Left lung (tissue), 10 donors: Measurements from ENCODE around the gene PODXL. TPM values are rescaled to one million over a fixed set of nuclear protein-coding genes. Genes with fewer than 3 reads are reported as not detected.

Experiments used
- ATAC-seq: fragments of 200-7000 bp; cut with Tn5 transposase; one replicate; pipeline ENCODE4 v1.9.1; 2020; ENCODE audit warnings: moderate library complexity
- DNase-seq, 4 donors: peaks; one replicate each; pipeline ENCODE4 v3.0.0-alpha.2; 2013 to 2020
- H3K27ac ChIP-seq, 2 donors: fragments of 200-600 bp; sonication (generic) in 1 of 2; one replicate each; pipeline versions ENCODE4 v1.5.0 to v1.8.0; 2020 to 2021
- H3K27me3 ChIP-seq, 2 donors: fragments of 200-600 bp; sonication (generic) in 1 of 2; one replicate each; pipeline versions ENCODE4 v1.5.0 to v1.8.0; 2020 to 2021
- H3K36me3 ChIP-seq, 2 donors: fragments of 200-600 bp; sonication (generic) in 1 of 2; one replicate each; pipeline versions ENCODE4 v1.5.0 to v1.8.0; 2020 to 2021
- H3K4me1 ChIP-seq, 2 donors: fragments of 200-600 bp; one replicate each; pipeline ENCODE4 v1.8.0; 2021
- H3K4me3 ChIP-seq, 2 donors: fragments of 200-600 bp; sonication (generic) in 1 of 2; one replicate each; pipeline versions ENCODE4 v1.5.0 to v1.8.0; 2020 to 2021; ENCODE audit warnings: mild to moderate bottlenecking in 1 of 2
- H3K9me3 ChIP-seq, 2 donors: fragments of 200-600 bp; sonication (generic) in 1 of 2; one replicate each; pipeline versions ENCODE4 v1.5.0 to v1.8.0; 2020 to 2021
- intact Hi-C, 2 donors: fragments of 100-400 bp; cut with DNase I; formaldehyde crosslinking; loops; one replicate each; pipeline versions ENCODE4 v1.11.2 to v1.14.2; 2022
- polyA plus RNA-seq, 6 donors: library from polyadenylated mRNA; unstranded; fragments of 120-200 nt; gene quantifications; one replicate each; pipeline ENCODE4 v1.2.1, GENCODE V29; 2013; ENCODE audit not compliant: insufficient read length in 6 of 6
- total RNA-seq, 2 donors: library from RNA; stranded (reverse); fragmentation: NEBNext Ultra II Directional; extraction: Animal tissue kit (Norgen Biotek cat#: 25700); gene quantifications; one replicate each; pipeline ENCODE4 v1.2.1, GENCODE V29; 2021
- TF ChIP-seq, protein P1 (sequence below), 2 donors: fragments of 200-600 bp; sonication (generic) in 1 of 2; IDR thresholded peaks; one replicate each; pipeline versions ENCODE4 v1.5.0 to v1.8.0; 2021; ENCODE audit warnings: antibody characterized with exemption in 2 of 2
- donor health status: DM: no; HTN: yes; CAD: no.
- donor health status: DM: no; HTN: no; CAD: no.

The PODXL gene
- total and polyA plus RNA-seq, 8 donors, result 52.3 to 124 (median 63.0) TPM

DNA sequence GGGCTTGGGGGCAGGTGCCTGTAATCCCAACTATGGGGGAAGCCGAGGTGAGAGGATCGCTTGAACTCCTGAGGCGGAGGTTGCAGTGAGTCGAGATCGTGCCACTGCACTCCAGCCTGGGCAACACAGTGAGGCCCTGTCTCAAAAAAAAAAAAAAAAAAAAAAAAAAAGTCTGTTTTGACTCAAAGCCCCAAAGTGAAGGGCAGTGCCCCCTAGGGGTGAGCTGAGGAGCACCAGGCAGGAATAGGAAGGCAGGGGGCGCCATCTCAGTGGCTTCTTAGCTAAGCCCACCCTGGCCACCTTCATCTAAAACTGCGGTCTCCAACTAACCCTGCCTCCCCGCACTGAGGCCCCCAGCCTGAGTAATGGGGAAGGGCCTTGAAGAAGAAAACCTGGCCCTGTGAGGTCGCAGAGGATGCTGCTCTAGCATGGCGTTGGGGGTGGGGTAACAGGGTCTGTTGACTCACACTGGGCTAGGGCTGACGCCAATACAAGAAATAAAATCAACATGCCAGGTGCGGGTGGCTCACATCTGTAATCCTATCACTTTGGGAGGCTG lies 9.8 kb downstream of the PODXL start:
- no peaks in the 10 kb centered on the region for H3K27me3 ChIP-seq
- no peak for ATAC-seq
- intact Hi-C loops, result no loop called here
- DNase-seq, result no peak
- H3K4me3 ChIP-seq, result no peak overlapping the region
- TF ChIP-seq, protein P1, sequence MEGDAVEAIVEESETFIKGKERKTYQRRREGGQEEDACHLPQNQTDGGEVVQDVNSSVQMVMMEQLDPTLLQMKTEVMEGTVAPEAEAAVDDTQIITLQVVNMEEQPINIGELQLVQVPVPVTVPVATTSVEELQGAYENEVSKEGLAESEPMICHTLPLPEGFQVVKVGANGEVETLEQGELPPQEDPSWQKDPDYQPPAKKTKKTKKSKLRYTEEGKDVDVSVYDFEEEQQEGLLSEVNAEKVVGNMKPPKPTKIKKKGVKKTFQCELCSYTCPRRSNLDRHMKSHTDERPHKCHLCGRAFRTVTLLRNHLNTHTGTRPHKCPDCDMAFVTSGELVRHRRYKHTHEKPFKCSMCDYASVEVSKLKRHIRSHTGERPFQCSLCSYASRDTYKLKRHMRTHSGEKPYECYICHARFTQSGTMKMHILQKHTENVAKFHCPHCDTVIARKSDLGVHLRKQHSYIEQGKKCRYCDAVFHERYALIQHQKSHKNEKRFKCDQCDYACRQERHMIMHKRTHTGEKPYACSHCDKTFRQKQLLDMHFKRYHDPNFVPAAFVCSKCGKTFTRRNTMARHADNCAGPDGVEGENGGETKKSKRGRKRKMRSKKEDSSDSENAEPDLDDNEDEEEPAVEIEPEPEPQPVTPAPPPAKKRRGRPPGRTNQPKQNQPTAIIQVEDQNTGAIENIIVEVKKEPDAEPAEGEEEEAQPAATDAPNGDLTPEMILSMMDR (IDR thresholded peaks at IDR 0.05), result peak; percentile 17 to 52
- no peak overlapping the region for H3K27ac ChIP-seq
- H3K9me3 ChIP-seq, result no peaks in the 10 kb centered on the region
- no peaks in the 10 kb centered on the region for H3K36me3 ChIP-seq
- peaks cover 0 to 18% of the 10 kb centered on the region in 2 donors for H3K4me1 ChIP-seq

DNA sequence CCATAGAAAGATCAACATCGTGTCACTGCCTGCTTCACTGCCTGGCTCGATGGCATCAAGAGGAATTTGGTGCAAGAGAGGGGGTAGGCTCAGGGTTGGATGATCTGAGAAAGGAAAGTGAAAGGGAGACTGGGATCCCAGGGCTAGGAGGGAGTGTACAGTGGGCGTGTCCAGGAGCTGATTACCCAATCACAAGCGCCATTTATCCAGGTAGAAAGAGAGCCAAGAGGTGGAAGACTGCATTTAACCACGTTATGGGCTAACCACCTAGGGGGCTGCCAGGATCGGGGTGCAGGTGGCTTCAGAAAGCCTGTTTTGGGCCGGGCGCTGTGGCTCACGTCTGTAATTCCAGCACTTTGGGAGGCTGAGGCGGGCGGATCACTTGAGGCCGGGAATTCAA lies 10.3 kb downstream of the PODXL start:
- TF ChIP-seq, protein P1 (IDR thresholded peaks at IDR 0.05), result no peak
- Histone ChIP-seq H3K27me3 (no peaks in the 10 kb centered on the region), H3K4me3 (no peak overlapping the region), H3K36me3 (no peaks in the 10 kb centered on the region), H3K9me3 (no peaks in the 10 kb centered on the region), H3K27ac (peak overlapping the region; percentile 5 to 16), H3K4me1 (peaks cover 0 to 20% of the 10 kb centered on the region in 2 donors)
- DNase-seq (no peak), ATAC-seq (peak; percentile 88)
- intact Hi-C loops, result no loop called here

DNA sequence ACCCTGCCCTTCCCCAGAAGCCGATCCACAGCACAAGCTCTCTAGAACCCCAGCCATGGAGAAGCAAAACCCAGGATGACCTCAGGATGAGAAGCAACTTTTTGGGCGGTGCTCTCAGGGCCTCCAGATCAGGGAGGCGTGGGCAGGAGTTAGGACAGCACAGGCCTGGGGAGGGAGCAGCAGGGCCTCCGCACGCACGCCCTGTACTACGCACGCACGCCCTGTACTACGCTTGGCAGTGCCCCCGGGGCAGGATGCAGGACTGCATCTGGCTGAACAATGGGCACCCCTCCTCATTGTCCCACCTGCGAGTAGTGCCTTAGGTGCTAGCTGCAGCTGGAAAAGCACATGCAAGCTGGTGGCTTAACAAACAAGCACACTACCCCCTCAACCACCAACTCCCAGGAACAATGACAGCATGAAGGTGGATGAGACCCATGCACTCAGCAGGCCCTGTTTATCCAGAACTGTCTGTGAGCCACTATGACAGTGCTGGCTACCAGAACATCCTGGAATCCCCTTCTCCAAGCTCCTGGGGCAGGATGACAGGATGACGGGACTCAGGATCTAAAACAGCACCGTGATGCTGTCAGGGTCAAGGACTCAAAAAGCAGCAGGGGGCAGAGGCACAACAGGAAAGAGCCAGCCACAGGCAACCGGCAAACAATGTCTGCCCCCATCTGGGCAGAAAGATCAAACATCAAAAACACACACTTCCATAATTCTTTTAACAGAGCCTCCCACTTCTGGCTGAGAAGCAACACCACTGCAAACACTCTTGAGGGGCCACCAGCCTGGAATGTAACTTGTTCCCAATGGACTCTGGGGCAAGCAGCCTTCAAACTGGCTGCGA lies 11.8 kb downstream of the PODXL start:
- no peaks in the 10 kb centered on the region for H3K27me3 ChIP-seq
- TF ChIP-seq, protein P1 (IDR thresholded peaks at IDR 0.05), result no peak
- H3K4me1 ChIP-seq, result peaks cover 0 to 32% of the 10 kb centered on the region in 2 donors
- H3K27ac ChIP-seq, result peak overlapping the region; percentile 40 to 44
- H3K9me3 ChIP-seq, result no peaks in the 10 kb centered on the region
- peak; percentile 5 for ATAC-seq
- intact Hi-C loops, result no loop called here
- H3K4me3 ChIP-seq, result no peak overlapping the region
- no peaks in the 10 kb centered on the region for H3K36me3 ChIP-seq
- DNase-seq, result no peak

DNA sequence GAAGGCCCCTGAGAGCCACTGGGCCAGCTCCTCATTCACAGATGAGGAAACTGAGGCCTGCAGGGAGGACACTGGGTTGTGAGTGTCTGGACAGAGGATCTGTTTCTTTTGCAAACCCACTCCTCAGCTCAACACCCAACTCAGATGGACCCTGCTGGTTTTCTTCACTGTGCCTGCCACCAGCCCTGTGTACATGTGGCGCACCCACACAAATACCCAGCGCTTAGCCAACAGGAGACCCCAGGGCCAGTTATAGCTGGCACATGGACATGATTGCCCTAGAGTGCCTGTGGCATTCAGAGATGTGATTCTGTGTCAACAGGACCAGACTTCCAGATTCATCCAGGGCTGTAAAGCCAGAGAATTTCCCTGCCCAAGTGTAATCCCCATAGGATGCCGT lies 12.4 kb downstream of the PODXL start:
- no peak for DNase-seq
- no peaks in the 10 kb centered on the region for H3K9me3 ChIP-seq
- peak overlapping the region; percentile 40 to 44 for H3K27ac ChIP-seq
- no peaks in the 10 kb centered on the region for H3K36me3 ChIP-seq
- H3K4me3 ChIP-seq, result no peak overlapping the region
- peaks cover 0 to 32% of the 10 kb centered on the region in 2 donors for H3K4me1 ChIP-seq
- H3K27me3 ChIP-seq, result no peaks in the 10 kb centered on the region
- no peak for ATAC-seq
- intact Hi-C loops, result no loop called here
- TF ChIP-seq, protein P1 (IDR thresholded peaks at IDR 0.05), result no peak

DNA sequence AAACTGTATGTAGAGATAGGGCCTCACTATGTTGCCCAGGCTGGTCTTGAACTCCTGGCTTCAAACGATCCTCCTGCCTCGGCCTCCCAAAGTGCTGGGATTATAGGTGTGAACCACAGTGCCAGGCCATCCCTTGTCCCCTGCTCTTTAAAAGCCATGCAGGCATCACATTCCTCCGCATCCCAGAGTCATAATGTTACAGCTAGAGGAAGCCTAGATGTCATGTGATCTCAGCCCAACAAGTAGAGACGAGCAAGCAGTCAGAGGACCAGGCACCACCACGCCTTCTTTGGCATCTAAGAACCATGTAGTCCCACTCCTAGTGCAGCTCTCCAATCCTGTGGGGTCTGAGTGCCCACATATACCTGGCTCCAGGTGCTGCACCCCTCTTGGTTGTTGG lies 13.1 kb downstream of the PODXL start:
- no peak overlapping the region for H3K4me3 ChIP-seq
- TF ChIP-seq, protein P1 (IDR thresholded peaks at IDR 0.05), result no peak
- DNase-seq (no peak), ATAC-seq (no peak)
- peak overlapping the region in 1 of 2 donors; percentile 70 for H3K27ac ChIP-seq
- intact Hi-C loops, result no loop called here
- H3K27me3 ChIP-seq, result no peaks in the 10 kb centered on the region
- H3K36me3 ChIP-seq, result no peaks in the 10 kb centered on the region
- H3K4me1 ChIP-seq, result peaks cover 0 to 32% of the 10 kb centered on the region in 2 donors
- H3K9me3 ChIP-seq, result no peaks in the 10 kb centered on the region
